Heart left ventricle (tissue), 13 donors: Measurements from ENCODE around the gene CAPG.

ENCODE experiments used
- POLR2A ChIP-seq, 2 donors: fragments of 450-650 bp; IDR thresholded peaks; one replicate each; pipeline ENCODE4 v1.6.1; 2017; ENCODE audit warnings: antibody characterized with exemption in 2 of 2, mild to moderate bottlenecking in 2 of 2, moderate library complexity in 2 of 2
- TF ChIP-seq, protein P1 (sequence below), 12 donors: fragments of 200-600 bp; sonication (generic) in 4 of 12; IDR thresholded peaks; one replicate each; pipeline versions ENCODE4 v1.5.0 to v1.8.0; 2018 to 2022; ENCODE audit warnings: antibody characterized with exemption in 12 of 12, mild to moderate bottlenecking in 5 of 12
- donor health status: ischemic (EF 13 %, LVEDD 7.1; RV severe dilation, severe dysfunction).
- donor health status: DM: no; HTN: yes; CAD: no.
- donor health status: DM: no; HTN: no; CAD: no.
- donor health status: ischemic (EF 25% LVEDD 6.9; RV normal size, moderate dysfunction).
- donor health status: ischemic (EF 25% LVEDD 5.7; RV mildly dilated, moderate dysfunction).
- donor health status: ischemic (EF 35%, LVEDD 5.7; RV mildly dilated, moderate dysfunction).
- donor health status: nonischemic (EF 11% LVEDD 7.7; RV severe dilation, severe dysfunction).
- donor health status: DM: yes; HTN: yes; CAD: no.
- donor health status: PGD.
- donor health status: ischemic (EF 29% LVEDD 5.4; RV normal size, mild dysfunction).
- donor health status: nonischemic (EF 23%, LVEDD 6.1; RV moderate dilation, normal function).

- TF ChIP-seq, protein P1, sequence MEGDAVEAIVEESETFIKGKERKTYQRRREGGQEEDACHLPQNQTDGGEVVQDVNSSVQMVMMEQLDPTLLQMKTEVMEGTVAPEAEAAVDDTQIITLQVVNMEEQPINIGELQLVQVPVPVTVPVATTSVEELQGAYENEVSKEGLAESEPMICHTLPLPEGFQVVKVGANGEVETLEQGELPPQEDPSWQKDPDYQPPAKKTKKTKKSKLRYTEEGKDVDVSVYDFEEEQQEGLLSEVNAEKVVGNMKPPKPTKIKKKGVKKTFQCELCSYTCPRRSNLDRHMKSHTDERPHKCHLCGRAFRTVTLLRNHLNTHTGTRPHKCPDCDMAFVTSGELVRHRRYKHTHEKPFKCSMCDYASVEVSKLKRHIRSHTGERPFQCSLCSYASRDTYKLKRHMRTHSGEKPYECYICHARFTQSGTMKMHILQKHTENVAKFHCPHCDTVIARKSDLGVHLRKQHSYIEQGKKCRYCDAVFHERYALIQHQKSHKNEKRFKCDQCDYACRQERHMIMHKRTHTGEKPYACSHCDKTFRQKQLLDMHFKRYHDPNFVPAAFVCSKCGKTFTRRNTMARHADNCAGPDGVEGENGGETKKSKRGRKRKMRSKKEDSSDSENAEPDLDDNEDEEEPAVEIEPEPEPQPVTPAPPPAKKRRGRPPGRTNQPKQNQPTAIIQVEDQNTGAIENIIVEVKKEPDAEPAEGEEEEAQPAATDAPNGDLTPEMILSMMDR (IDR thresholded peaks at IDR 0.05) = no peak
- TF ChIP-seq POLR2A (IDR thresholded peaks at IDR 0.05) = no peak
These were observed 43.0 kb downstream of the CAPG start for GRCh38 chr2:85367180-85367579.
